Kidney epithelial cell (primary cell): ENCODE measurements around the gene HDGFL2. TPM values are rescaled to one million over a fixed set of nuclear protein-coding genes. Genes with fewer than 3 reads are reported as not detected.

Source experiments
- DNase-seq: peaks from one replicate; pipeline ENCODE4 v3.0.0-alpha.2; 2010; ENCODE audit warnings: low read depth
- H3K27me3 ChIP-seq: 2 replicates; pipeline ENCODE4 v1.6.0; 2011; ENCODE audit warnings: low read length; ENCODE audit not compliant: control insufficient read depth, insufficient read depth
- H3K36me3 ChIP-seq: 2 replicates; pipeline ENCODE4 v1.5.1; 2011; ENCODE audit warnings: low read length; ENCODE audit not compliant: control insufficient read depth, insufficient read depth
- H3K4me3 ChIP-seq: 2 replicates; pipeline ENCODE4 v1.5.1; 2011; ENCODE audit warnings: low read depth, mild to moderate bottlenecking, control low read depth, low read length
- total RNA-seq: library from RNA; depleted of rRNA; stranded (reverse); fragments of >200 nt; gene quantifications from 2 replicates; pipeline ENCODE4 v1.2.3, GENCODE V29; 2015
- TF ChIP-seq, protein P1 (sequence below): IDR thresholded peaks from 2 replicates; pipeline ENCODE4 v1.5.1; 2011; ENCODE audit warnings: mild to moderate bottlenecking, moderate library complexity, low read length, control low read depth, inconsistent platforms; ENCODE audit not compliant: insufficient read depth, poor library complexity, severe bottlenecking

The HDGFL2 gene
- total RNA-seq, 1 donor from 2014 or later = 82.0 TPM

DNA sequence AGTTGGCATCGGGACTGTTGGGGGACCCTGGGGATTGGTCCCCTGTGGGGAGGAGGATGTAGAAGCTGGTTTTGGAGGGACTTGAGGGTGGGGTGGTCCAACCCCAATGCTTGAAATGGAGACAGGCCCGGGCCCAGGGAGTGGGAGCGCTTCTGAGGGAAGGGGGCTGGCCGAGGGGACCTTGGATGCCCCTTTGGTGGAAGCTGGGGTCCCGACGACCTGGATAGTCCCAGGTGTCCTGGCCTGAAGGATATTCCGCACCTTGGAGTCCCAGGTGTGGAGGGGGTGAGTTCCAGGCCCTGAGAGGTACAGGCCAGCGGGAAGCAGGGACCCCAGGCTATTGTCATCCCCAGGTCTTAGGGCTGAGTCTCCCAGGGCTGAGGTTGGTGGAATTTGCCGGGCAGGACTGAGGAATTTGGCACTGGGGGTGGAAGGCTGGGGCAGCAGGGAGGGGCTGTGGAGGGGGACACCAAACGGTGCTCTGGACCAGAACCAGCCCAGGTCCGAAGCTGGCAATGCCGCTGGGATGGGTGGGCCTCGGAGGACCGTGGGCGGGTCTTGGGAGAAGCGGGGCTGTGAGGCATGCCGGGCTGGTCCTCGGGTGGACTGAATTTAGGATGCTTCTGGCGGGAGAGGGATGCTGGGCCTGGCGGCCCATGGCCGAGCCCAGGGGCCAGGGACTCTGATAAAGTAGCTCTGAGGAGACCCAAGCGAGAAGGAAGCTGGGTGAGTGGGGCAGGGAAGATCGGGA is 1.8 kb downstream of the HDGFL2 start:
- DNase-seq = no peak
- TF ChIP-seq, protein P1, sequence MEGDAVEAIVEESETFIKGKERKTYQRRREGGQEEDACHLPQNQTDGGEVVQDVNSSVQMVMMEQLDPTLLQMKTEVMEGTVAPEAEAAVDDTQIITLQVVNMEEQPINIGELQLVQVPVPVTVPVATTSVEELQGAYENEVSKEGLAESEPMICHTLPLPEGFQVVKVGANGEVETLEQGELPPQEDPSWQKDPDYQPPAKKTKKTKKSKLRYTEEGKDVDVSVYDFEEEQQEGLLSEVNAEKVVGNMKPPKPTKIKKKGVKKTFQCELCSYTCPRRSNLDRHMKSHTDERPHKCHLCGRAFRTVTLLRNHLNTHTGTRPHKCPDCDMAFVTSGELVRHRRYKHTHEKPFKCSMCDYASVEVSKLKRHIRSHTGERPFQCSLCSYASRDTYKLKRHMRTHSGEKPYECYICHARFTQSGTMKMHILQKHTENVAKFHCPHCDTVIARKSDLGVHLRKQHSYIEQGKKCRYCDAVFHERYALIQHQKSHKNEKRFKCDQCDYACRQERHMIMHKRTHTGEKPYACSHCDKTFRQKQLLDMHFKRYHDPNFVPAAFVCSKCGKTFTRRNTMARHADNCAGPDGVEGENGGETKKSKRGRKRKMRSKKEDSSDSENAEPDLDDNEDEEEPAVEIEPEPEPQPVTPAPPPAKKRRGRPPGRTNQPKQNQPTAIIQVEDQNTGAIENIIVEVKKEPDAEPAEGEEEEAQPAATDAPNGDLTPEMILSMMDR = no peak

DNA sequence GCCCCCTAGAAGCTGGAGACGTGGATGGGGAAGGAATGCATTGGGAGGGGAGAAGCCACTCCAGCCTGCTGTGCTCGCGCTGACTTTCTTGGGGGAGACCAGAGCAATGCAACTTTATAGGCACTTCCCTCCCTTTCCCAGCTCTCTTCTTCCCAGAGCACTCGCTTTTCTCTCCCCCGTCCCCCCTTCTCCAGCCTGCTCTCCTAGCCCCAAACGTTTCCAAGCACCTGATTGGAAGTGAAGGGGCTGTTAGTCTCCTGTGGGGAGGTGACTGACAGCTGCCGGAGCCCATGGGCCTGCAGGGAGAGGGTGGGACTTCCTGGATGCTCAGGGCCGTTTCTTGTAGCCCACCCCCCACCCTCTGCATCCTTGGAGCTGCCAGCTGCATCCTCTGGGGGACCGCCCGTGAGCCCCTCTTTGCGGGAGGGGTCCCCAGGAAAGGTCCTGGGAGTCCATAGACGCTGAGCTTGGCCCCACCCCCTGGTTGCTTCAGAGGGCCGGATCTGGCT is 2.5 kb downstream of the HDGFL2 start:
- no peak for DNase-seq
- TF ChIP-seq, protein P1 = no peak
- H3K36me3 ChIP-seq = peaks cover 2% of the 10 kb centered on the region
- no peaks in the 10 kb centered on the region for H3K27me3 ChIP-seq
- peak overlapping the region; percentile 71 for H3K4me3 ChIP-seq

More for the DNA sequence above, 1.8 kb downstream of the HDGFL2 start:
- Histone ChIP-seq H3K4me3 (peak overlapping the region; percentile 71), H3K36me3 (peaks cover 2% of the 10 kb centered on the region), H3K27me3 (no peaks in the 10 kb centered on the region)

DNA sequence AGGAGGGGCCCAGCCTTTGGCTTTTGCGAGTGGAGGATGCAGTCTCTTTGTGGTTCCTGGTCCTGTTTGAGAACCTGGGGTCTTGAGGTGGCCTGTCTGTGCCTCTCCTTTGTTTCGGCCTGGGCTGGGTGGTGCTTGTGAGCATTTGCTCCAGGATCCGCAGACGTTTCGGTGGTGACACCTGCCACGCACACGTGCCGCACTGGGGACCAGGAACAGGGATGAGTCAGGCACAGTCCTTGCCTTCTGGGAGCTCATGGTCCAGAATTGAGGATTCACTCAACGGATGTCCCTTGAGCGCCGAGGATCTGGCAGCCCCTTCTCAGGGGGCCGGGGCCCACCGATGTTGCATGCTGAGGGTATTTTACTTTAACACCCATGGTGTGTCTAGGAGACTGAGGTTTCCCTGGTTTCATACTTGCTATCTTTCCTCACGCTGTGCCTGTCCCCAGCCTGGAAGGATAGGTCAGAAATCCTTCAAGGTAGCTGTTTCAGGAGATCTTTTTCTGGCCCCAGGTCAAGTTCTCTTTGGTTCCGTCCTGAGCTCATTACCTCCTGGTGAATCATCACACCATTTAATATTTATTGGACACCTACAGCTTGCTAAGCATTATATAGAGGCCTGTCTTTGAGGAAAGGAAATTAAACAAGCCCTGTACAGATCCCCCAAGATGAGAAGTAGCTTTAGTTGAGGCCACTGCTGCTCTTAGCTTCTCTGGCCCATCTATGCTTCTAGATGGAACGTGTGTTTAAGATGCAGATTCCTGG is 5.1 kb downstream of the HDGFL2 start:
- no peak overlapping the region for H3K4me3 ChIP-seq
- TF ChIP-seq, protein P1 = no peak
- no peaks in the 10 kb centered on the region for H3K27me3 ChIP-seq
- DNase-seq = no peak
- peaks cover 2% of the 10 kb centered on the region for H3K36me3 ChIP-seq

DNA sequence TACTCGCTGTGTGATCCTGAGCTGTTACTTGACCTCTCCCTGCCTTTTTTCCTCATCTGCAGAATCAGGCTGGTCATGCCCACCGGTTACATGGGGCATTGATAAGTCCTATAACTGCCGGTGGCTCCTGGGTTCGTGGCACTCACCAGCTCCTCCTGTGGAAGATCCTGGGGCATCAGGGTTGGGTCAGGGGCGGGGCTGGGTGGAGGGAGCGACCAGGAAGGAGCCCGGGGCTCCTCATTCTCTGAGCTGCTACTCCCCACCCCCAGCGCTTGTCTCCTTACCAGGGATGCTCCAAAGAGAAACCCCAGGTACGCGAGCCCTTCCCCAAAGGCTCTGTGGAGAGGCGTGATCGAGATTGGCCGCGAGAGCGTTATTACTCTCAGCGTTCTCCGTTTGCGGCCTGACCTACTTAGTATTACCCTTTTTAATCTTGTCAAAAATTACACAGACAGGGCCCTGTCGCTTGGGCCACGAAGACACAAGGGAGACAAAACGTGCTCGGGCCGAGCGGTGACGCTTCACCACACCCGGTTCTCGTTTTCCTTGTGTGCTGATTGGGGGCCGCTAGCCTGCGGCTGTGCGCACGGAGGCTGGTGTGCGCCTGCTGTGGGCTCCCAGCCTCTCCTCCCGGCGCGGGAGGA is 10.7 kb downstream of the HDGFL2 start:
- TF ChIP-seq, protein P1 = no peak
- H3K4me3 ChIP-seq = no peak overlapping the region
- no peak for DNase-seq
- H3K27me3 ChIP-seq = no peaks in the 10 kb centered on the region
- H3K36me3 ChIP-seq = no peaks in the 10 kb centered on the region

DNA sequence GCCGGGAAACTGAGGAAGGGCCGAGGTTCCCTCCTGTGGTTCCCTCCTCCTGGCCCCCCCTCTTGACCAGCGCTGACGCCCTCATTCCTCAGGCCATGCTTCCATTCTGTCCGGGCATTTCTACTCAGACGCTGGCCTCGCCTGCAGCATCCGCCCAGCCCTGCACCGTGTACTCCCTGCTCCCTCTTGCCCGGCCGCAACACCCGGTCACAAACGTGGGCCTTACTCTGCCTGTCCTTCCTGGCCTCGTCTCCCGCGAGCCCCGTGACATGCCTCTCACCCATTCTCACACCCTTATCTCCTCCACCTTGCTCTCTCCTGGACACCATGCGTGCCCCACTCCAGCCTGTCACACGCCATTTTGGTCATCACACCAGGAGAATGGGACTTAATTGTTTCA is 11.3 kb downstream of the HDGFL2 start:
- Histone ChIP-seq H3K27me3 (no peaks in the 10 kb centered on the region), H3K36me3 (no peaks in the 10 kb centered on the region), H3K4me3 (no peak overlapping the region)
- no peak for DNase-seq
- TF ChIP-seq, protein P1 = no peak
